ENCODE results near the gene SOCS2.

SOCS2 gene

GRCh38 chr12:93595351-93595750 is 22.9 kb downstream of the SOCS2 start:
- DNase-seq (ENCODE audit: low read depth) = no peak
- no peak overlapping the region for H3K4me3 ChIP-seq (ENCODE audit: low read length)
- no peak for TF ChIP-seq CTCF (IDR thresholded peaks at IDR 0.05; ENCODE audit: insufficient read depth, low read depth, low read length, missing control alignments)

DNA sequence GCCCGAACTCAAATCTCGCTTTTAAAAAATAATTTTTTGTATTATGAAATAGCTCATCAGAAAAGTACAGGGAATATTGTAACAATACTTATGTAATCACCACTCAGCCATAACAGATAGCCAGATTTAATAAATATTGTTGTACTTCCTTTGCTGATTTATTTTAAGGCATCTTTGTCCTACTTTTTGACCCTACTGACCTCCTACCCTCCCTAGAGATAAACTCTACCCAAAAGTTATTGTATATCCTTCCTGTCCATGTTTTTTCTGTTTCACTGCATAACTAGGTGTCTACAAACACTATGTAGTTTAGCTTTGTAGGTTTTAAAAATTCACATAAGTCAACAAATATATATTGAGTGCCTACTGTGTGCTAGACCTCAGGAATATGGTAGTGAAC is 25.1 kb downstream of the SOCS2 start:
- no peak for TF ChIP-seq CTCF (IDR thresholded peaks at IDR 0.05; ENCODE audit: insufficient read depth, low read depth, low read length, missing control alignments)
- DNase-seq (ENCODE audit: low read depth) = no peak
- no peak overlapping the region for H3K4me3 ChIP-seq (ENCODE audit: low read length)

DNA sequence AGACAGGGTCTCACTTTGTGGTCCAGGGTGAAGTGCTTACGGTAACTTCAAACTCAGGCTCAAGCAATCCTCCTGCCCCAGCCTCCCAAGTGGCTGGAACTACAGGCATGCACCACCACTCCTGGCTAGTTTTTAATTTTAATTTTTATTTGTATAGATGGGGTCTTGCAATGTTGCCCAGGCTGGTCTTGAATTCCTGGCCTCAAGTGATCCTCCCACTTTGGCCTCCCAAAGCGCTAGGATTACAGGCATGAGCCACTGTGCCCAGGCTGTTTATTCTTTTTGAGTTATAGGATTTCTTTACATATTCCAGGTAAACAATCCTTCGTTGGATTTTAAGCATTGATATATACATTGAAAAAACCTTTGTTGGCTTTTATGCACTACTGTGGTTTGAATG is 26.7 kb downstream of the SOCS2 start:
- no peak for TF ChIP-seq CTCF (IDR thresholded peaks at IDR 0.05; ENCODE audit: insufficient read depth, low read depth, low read length, missing control alignments)
- H3K4me3 ChIP-seq (ENCODE audit: low read length) = no peak overlapping the region

GRCh38 chr12:93601591-93601990 is 29.1 kb downstream of the SOCS2 start:
- TF ChIP-seq CTCF (IDR thresholded peaks at IDR 0.05; ENCODE audit: insufficient read depth, low read depth, low read length, missing control alignments) = no peak
- no peak overlapping the region for H3K4me3 ChIP-seq (ENCODE audit: low read length)
- no peak for DNase-seq (ENCODE audit: low read depth)

More for the DNA sequence above, 26.7 kb downstream of the SOCS2 start:
- no peak for DNase-seq (ENCODE audit: low read depth)

GRCh38 chr12:93602897-93603668 is 30.6 kb downstream of the SOCS2 start:
- no peak overlapping the region for H3K4me3 ChIP-seq (ENCODE audit: low read length)
- no peak for TF ChIP-seq CTCF (IDR thresholded peaks at IDR 0.05; ENCODE audit: insufficient read depth, low read depth, low read length, missing control alignments)
- DNase-seq (ENCODE audit: low read depth) = no peak

DNA sequence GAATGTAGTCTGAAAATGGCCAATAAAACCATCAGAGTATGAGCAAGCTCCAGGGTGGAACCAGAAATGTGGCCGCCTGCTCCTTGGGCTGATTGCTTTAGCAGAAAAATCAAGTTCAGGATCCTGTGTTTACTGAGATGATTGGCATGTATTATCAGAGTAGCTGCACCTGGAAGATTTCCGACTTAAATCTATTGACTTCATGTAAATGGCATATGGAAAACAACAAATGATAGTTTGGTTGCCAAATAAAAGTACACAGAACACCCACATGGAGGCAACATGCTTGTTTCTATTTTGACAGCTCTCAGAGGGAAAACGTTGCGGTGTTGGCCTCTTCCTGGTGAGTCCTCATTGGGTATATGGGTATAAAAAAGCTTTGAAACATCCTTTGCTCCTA is 31.3 kb downstream of the SOCS2 start:
- DNase-seq (ENCODE audit: low read depth) = no peak

More for the DNA sequence above, 31.3 kb downstream of the SOCS2 start:
- TF ChIP-seq CTCF (IDR thresholded peaks at IDR 0.05; ENCODE audit: insufficient read depth, low read depth, low read length, missing control alignments) = no peak
- no peak overlapping the region for H3K4me3 ChIP-seq (ENCODE audit: low read length)
